ENCODE results near the gene TBXA2R.

DNA sequence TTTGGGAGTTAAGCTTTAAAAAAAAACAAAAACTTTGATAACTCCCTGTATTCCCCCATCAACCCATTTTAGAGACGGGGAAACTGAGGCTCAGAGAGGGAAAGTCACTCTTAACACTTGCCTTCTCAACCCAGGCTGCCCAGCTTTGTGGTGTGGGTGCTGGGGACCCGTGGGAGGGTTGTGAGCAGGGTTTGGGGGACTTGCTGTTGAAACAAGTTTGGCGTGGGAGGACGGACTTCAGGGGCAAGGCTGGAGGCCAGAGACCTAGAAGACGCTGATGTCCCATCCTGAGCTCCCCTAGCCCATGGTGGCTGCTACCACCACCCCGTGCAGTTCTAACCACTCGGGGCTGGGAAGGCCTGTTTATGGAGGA, 20.7 kb upstream of the TBXA2R start:
- TF ChIP-seq POLR2A (IDR thresholded peaks at IDR 0.05; ENCODE audit: low read depth, low read length) = no peak
- TF ChIP-seq, protein P1, sequence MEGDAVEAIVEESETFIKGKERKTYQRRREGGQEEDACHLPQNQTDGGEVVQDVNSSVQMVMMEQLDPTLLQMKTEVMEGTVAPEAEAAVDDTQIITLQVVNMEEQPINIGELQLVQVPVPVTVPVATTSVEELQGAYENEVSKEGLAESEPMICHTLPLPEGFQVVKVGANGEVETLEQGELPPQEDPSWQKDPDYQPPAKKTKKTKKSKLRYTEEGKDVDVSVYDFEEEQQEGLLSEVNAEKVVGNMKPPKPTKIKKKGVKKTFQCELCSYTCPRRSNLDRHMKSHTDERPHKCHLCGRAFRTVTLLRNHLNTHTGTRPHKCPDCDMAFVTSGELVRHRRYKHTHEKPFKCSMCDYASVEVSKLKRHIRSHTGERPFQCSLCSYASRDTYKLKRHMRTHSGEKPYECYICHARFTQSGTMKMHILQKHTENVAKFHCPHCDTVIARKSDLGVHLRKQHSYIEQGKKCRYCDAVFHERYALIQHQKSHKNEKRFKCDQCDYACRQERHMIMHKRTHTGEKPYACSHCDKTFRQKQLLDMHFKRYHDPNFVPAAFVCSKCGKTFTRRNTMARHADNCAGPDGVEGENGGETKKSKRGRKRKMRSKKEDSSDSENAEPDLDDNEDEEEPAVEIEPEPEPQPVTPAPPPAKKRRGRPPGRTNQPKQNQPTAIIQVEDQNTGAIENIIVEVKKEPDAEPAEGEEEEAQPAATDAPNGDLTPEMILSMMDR (IDR thresholded peaks at IDR 0.05; ENCODE audit: extremely low read depth in 1 of 2, insufficient read depth in 1 of 2, low read depth in 1 of 2, low read length in 2 of 2) = no peak
- TF ChIP-seq, protein P2, sequence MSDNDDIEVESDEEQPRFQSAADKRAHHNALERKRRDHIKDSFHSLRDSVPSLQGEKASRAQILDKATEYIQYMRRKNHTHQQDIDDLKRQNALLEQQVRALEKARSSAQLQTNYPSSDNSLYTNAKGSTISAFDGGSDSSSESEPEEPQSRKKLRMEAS (IDR thresholded peaks at IDR 0.05; ENCODE audit: insufficient read depth, insufficient read length) = no peak

Data from endothelial cell of umbilical vein (primary cell).